GM18909 (cell line): ENCODE results near the gene ATR.

Source experiments
- ATAC-seq: cut with Tn5 transposase; IDR thresholded peaks from one replicate; pipeline ENCODE4 v1.9.1; 2021; ENCODE audit warnings: mild to moderate bottlenecking; ENCODE audit not compliant: unreplicated experiment, poor library complexity

ATR gene

GRCh38 chr3:142534543-142534942 lies 44.0 kb downstream of the ATR start:
- ATAC-seq: no peak

- ATAC-seq: no peak
These were observed 48.2 kb downstream of the ATR start for GRCh38 chr3:142530296-142530695.

- ATAC-seq: no peak
These were observed 54.5 kb downstream of the ATR start for GRCh38 chr3:142523921-142524566.

DNA sequence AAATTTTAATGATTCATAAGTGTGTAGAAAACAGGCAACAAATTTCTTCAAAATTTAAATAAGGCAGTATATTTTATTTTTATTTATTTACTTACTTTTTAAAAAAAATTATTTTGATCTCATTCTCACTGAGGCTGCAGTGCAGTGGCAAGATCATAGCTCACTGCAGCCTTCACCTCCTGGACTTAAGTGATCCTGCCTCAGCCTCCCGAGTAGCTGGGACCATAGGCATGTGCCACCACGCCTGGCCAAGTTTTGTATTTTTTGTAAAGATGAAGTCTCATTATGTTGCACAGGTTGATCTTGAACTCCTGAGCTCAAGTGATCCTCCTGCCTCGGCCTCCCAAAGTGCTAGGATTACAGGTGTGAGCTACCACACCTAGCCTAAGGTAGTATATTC lies 69.5 kb downstream of the ATR start:
- ATAC-seq: no peak

GRCh38 chr3:142507241-142507640 lies 71.3 kb downstream of the ATR start:
- no peak for ATAC-seq

GRCh38 chr3:142502187-142502985 lies 76.1 kb downstream of the ATR start:
- no peak for ATAC-seq

- ATAC-seq: no peak
These were observed 77.3 kb downstream of the ATR start for GRCh38 chr3:142501004-142501926.

- no peak for ATAC-seq
These were observed 78.3 kb downstream of the ATR start for GRCh38 chr3:142500211-142500610.

DNA sequence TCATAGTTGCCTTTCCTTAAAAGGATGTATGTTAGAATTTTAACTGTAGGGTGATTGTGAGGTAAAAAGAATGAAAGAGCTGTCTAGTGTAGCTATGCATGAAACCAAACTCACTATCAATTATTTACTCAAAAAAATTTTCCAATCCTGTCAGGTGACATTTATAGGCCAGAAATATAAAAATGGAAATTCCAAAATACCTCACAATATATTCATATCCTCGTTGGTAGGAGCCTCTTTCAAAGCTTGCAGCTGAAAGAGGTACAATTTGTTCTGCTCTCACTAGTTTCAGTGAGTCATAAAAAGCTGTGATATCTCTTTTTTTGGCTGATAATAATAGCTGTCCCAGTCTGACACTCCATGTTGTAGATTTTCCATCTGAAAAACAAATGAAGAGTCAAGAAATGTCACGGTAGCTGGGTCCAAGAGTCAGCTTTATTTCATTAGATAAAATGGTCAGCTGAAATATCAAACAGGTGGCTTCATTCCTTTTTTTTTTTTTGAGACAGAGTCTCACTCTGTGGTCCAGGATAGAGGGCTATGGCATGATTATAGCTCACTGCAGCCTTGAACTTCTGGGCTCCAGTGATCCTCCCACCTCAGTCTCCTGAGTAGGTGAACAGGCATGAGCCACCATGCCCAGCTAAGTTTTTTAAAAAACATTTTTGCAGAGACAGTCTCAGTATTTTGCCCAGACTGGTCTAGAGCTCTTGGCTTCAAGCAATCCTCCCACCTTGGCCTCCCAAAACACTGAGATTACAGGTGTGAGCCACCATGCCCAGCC lies 79.9 kb downstream of the ATR start:
- ATAC-seq: no peak

DNA sequence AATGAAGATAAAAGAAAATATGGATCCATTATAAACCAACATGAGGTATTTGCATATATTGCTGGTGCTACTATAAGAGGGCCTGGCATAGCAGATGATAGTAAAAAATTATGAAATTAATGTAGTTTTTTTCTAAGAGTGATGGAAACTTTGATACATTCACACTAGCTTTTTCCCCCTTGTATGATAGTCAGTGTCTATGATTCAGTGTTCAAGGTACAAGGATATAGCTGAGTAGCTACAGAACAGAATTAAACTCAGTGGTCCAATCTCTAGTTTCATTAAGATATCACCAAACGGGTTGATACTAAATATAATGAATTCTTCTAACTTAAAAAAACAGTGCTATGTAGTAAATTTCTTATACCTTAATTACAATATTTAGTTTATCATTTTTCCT lies 80.8 kb downstream of the ATR start:
- no peak for ATAC-seq

DNA sequence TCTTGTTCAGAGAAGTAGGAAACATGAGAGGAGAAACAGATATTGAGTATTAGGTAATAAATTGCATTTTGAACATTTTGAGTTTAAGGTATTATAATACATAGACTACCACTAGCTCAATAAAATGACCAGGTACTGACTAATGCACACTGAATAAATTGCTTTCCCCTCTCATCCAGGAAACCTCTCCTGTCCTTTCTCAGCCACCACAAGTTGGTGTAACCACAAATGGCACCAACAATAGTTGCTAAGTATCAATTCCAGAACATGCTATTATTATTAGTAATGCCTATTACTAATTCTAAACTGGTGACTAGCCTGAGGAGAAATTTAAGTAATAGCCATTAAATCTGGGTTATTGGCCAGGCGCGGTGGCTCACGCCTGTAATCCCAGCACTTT lies 83.4 kb downstream of the ATR start:
- no peak for ATAC-seq

- no peak for ATAC-seq
These were observed 86.3 kb downstream of the ATR start for GRCh38 chr3:142492184-142492583.

DNA sequence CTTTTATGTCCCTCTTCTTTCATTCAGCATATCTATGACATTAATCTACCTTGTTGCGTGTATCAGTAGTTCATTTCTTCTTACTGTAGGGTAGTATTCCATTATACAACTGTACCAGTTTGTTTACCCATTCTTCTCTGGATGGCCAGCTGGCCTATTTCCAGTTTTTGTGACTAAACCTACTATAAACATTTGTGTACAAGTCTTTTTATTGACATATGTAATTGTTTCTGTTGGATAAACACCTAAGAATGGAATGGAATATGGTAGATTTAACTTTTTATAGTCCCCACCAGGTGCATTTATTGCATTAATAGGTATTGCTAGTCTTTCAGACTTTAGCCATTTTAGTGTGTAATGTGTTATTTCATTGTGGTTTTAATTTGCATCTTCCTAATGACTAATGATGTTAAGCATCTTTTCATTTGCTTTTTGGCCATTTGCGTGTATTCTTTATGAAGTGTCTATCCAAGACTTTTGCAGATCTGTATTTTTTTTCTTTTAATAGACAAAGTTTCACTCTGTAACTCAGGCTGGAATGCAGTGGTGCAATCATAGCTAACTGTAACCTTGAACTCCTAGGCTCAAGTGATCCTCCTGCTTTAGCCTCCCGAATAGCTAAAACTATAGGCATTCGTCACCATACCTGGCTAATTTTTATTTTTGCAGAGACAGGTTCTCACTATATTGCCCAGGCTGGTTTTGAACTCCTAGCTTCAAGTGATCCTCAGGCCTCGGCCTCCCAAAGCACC lies 88.8 kb downstream of the ATR start:
- ATAC-seq: no peak

DNA sequence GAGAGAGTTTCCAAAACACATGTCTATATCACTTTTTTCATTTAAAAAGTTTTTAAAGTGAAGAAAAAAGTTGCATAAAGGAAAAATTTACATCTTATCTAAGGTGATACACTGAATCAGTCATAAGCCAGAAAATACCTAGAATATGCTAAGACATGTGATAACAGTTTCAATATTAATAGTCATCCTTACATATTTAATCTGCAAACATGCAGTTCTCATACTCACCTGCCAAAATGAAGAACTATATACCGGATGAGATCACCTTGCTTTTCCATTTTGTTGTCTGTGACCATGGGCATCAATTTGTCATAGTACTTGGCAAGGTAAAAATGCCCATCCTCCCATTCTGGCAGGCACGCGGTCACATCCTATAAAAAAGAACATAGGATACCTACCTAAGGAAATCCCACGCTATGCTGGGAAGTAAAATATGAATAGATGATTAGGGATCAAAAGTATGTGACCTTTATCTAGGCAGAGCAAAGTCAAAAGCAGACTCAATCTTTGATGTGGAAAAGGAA lies 93.6 kb downstream of the ATR start:
- no peak for ATAC-seq

DNA sequence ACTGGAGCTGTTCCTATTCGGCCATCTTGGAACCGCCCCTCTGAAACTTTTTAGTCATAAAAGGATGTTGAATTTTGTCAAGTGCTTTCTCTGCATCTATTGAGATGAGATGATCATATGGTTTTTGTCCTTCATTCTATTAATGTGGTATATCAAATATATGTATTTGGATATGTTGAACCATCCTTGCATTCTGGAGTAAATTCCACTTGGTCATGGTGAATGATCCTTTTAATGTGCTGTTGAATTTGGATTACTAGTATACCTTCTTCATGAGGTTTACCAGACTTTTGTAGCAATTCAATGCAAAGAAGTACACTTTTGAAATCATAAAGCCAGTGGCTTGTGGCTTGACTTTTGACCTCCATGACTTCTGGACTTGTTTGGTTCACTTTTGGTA lies 97.3 kb downstream of the ATR start:
- no peak for ATAC-seq

DNA sequence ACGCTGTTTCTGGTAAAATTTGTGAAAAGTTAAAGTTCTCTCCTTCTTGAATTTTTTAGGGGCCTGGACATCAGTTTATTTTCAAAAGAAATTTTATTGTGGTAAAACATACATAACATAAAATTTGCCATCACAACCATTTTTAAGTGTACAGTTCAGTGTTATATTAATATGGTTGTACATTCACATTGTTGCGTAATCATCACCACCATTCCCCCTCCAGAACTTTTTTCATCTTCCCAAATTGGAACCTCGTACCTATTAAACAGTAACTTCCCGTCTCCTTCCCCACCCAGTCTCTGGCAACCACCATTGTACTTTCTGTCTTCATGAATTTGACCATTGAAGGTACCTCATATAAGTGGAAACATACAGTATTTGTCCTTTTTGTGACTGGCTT lies 107.7 kb downstream of the ATR start:
- no peak for ATAC-seq

DNA sequence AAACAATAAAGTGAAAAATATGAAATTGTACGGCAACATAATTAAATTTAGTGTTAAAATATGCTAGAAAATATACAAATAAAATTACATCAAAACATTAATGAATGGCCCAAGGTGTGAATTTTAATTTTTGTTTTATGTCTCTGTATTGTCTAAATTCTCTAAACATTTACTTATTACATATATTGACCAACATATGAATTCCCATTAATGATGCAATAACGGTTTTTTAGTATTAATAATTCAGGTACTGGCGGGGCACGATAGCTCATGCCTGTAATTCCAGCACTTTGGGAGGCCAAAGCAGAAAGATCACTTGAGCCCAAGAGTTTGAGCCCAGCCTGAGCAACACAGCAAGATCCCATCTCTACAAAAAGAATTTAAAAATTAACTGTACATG lies 110.1 kb downstream of the ATR start:
- ATAC-seq: no peak

GRCh38 chr3:142467768-142468167 lies 110.8 kb downstream of the ATR start:
- no peak for ATAC-seq

DNA sequence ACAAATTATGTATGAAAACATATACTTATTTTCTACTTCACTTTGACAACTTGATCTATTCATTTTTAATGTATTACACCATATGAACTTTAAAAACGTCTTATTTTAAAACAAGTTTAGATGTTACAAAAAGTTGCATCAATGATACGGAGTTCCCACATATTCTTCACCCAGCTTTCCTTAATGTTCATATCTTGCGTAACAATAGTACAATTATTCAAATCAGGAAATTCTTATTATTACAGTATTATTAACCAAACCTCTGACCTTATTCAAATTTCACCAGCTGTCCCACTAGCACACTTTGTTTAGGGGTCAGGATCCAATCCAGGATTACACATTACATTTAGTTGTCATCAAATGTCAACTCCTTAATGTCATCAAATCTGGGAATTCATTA lies 117.8 kb downstream of the ATR start:
- no peak for ATAC-seq
